BJ (cell line): ENCODE results near the gene OXCT1. TPM values are rescaled to one million over a fixed set of nuclear protein-coding genes. Genes with fewer than 3 reads are reported as not detected.

Source experiments
- CTCF ChIA-PET: fragments of 350-600 bp; formaldehyde crosslinking; extraction: SDS; loops from one replicate; lab custom pipeline; 2021; ENCODE audit warnings: antibody characterized with exemption, inconsistent platforms; lab: Yijun Ruan, JAX
- POLR2A ChIA-PET: fragments of 300-600 bp; sonication (Branson Sonifier 250); formaldehyde crosslinking; extraction: SDS; loops from one replicate; lab custom pipeline; 2021; ENCODE audit warnings: antibody characterized with exemption; lab: Charles Lee
- DNase-seq: peaks from one replicate; pipeline ENCODE4 v3.0.0-alpha.2; 2011; ENCODE audit warnings: low read depth
- H3K27me3 ChIP-seq: 2 replicates; pipeline ENCODE4 v1.6.0; 2011; ENCODE audit warnings: low read length; ENCODE audit not compliant: control insufficient read depth, insufficient read depth
- H3K36me3 ChIP-seq: 2 replicates; pipeline ENCODE4 v1.5.1; 2011; ENCODE audit warnings: low read length; ENCODE audit not compliant: control insufficient read depth, insufficient read depth
- H3K4me3 ChIP-seq: 2 replicates; pipeline ENCODE4 v1.5.1; 2011; ENCODE audit warnings: low read depth, mild to moderate bottlenecking, control low read depth, low read length
- polyA plus RNA-seq: library from polyadenylated mRNA; depleted of rRNA; stranded (reverse); fragments of >200 nt; gene quantifications from 2 replicates; pipeline ENCODE4 v1.2.3, GENCODE V29; 2011
- TF ChIP-seq, protein P1 (sequence below): IDR thresholded peaks from 2 replicates; pipeline ENCODE4 v1.5.1; 2011; ENCODE audit warnings: low read depth, mild to moderate bottlenecking, control low read depth, inconsistent platforms, low read length, moderate library complexity; ENCODE audit not compliant: insufficient read depth

The OXCT1 gene
- polyA plus RNA-seq, 1 experiment: 12.0 TPM

DNA sequence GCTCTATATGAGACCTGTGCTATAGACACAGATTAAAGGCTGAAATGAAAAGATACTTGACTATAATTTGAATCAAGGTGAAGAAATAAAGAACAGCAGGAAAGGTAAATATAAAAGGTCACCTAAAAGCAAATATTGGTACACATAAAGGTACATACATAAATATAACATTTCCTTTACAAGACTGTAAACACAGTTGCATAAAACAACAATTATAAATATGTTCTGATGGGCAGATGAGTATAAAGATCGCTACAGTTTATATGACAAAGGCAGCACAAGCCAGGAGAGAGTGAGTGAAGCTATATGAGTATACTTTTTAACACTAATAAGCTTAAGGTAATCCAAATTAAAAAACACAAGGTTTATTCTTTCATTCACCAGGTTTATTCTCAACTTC lies 114.5 kb downstream of the OXCT1 start:
- H3K4me3 ChIP-seq: no peak overlapping the region
- TF ChIP-seq, protein P1, sequence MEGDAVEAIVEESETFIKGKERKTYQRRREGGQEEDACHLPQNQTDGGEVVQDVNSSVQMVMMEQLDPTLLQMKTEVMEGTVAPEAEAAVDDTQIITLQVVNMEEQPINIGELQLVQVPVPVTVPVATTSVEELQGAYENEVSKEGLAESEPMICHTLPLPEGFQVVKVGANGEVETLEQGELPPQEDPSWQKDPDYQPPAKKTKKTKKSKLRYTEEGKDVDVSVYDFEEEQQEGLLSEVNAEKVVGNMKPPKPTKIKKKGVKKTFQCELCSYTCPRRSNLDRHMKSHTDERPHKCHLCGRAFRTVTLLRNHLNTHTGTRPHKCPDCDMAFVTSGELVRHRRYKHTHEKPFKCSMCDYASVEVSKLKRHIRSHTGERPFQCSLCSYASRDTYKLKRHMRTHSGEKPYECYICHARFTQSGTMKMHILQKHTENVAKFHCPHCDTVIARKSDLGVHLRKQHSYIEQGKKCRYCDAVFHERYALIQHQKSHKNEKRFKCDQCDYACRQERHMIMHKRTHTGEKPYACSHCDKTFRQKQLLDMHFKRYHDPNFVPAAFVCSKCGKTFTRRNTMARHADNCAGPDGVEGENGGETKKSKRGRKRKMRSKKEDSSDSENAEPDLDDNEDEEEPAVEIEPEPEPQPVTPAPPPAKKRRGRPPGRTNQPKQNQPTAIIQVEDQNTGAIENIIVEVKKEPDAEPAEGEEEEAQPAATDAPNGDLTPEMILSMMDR: no peak
- H3K27me3 ChIP-seq: no peaks in the 10 kb centered on the region
- no peak for DNase-seq
- no peaks in the 10 kb centered on the region for H3K36me3 ChIP-seq
- POLR2A ChIA-PET: no interaction called here
- CTCF ChIA-PET: interaction anchor here (0.6 to 2.3 kb wide), 6 partner anchors 9 to 88 kb away, joined by 3 to 8 read pairs (median 3); no protein-coding TSS in a partner anchor

DNA sequence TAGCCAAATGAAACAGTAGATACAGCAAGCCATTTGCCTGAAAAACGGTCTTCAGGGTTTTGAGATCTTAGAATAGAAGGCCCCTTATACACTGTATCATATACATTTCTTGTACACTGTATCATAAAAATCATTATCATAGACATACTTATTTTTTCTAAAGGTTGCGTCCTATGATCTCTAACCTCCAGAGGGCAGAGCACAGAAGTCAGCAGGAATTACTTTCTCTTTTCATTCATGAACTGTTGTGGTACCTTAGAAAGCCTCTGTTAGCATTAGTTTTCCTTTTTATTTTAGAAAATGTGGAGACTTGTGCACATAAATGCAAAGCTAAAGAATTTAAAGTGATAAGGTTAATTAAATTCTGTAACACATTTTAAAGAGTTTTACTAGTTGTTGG lies 115.4 kb downstream of the OXCT1 start:
- CTCF ChIA-PET: interaction anchor here (0.9 to 2.3 kb wide), 4 partner anchors 10 to 89 kb away, joined by 3 to 8 read pairs (median 3); no protein-coding TSS in a partner anchor
- TF ChIP-seq, protein P1: no peak
- POLR2A ChIA-PET: no interaction called here
- no peaks in the 10 kb centered on the region for H3K36me3 ChIP-seq
- H3K4me3 ChIP-seq: no peak overlapping the region
- DNase-seq: no peak
- H3K27me3 ChIP-seq: no peaks in the 10 kb centered on the region

DNA sequence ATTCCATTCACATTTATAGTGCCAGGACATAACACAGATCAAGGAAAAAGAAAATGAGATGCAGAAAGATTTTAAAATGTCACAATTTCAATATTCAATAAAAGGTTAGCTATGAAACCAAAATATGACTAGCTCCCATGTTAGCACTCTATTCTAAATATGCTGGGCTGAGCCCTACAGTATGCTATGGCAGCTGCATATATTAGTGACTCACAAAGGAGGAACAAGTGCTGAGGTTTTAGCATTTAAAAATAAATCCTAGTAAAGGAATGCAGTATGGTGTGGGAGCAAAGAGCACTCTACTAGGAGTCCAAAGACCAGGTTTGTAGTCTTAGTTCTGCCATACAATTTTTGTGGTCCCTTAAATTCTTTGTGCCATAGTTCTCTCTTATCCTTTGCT lies 118.4 kb downstream of the OXCT1 start:
- Histone ChIP-seq H3K36me3 (no peaks in the 10 kb centered on the region), H3K4me3 (no peak overlapping the region), H3K27me3 (no peaks in the 10 kb centered on the region)
- TF ChIP-seq, protein P1: no peak
- DNase-seq: no peak
- ChIA-PET CTCF (interaction anchor here (1.2 to 1.3 kb wide), 2 partner anchors 74 to 110 kb away, joined by 3 read pairs; no protein-coding TSS in a partner anchor), POLR2A (no interaction called here)

DNA sequence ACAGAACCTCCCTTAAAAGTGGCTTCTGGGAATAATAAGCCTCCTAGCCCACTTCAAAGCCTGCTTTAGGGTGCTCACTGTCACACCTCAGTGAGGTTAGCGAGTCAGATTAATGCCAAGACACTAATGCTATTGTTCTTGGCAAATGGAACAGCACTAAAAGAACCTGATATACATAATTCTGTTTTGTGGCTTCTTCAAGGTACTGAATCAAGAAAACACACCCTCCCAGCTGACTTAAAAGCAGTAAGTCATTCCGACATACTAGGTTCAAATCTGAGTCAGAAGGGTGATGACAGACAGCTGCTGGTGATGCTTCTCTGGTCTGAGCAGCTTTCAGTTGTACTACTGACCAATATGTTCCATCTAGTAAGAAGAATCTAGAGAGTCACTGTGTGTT lies 121.6 kb downstream of the OXCT1 start:
- TF ChIP-seq, protein P1: no peak
- ChIA-PET CTCF (no interaction called here), POLR2A (no interaction called here)
- no peaks in the 10 kb centered on the region for H3K27me3 ChIP-seq
- no peak for DNase-seq
- H3K36me3 ChIP-seq: no peaks in the 10 kb centered on the region; the same call in 1 of the 2 replicates
- H3K4me3 ChIP-seq: no peak overlapping the region

DNA sequence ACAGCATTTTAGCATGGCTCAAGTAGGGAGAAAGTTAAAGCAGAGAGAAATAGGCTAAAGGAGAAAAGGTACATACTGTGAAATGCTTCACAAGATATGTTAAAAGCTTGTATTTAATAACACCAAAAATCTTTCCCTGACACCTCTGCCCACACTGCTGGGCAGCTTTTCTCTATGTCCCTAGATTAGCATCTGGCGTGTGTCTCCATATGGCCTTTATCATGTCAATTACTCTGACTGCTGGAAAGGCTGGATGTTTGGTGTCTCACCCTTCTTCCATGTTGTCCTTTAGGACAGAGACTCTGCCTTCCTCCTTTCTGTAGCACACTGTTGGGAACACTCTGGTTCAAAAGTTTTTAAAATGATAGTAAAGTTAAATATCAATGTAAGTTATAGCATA lies 122.5 kb downstream of the OXCT1 start:
- no peaks in the 10 kb centered on the region; the same call in 1 of the 2 replicates for H3K36me3 ChIP-seq
- H3K4me3 ChIP-seq: no peak overlapping the region
- no peak for DNase-seq
- ChIA-PET POLR2A (no interaction called here), CTCF (no interaction called here)
- no peaks in the 10 kb centered on the region for H3K27me3 ChIP-seq
- TF ChIP-seq, protein P1: no peak
